Keratinocyte (primary cell): ENCODE measurements around the gene ZNF747.

Source experiments
- EZH2 ChIP-seq: IDR thresholded peaks from one replicate; pipeline ENCODE4 v1.6.1; 2012; ENCODE audit warnings: inconsistent platforms, mild to moderate bottlenecking, low read length, moderate library complexity
- TF ChIP-seq, protein P1 (sequence below), 3 experiments: IDR thresholded peaks in 1 of 3; conservative IDR thresholded peaks in 1 of 3; optimal IDR thresholded peaks in 1 of 3; 2 replicates in 2 of 3; 3 replicates in 1 of 3; pipeline versions ENCODE3 to v1.5.1; 2011; ENCODE audit warnings: low read length in 3 of 3, mild to moderate bottlenecking in 3 of 3, moderate library complexity in 2 of 3, control low read depth in 1 of 3, inconsistent platforms in 1 of 3; ENCODE audit not compliant: insufficient read depth in 2 of 3; ENCODE audit errors: extremely low read depth in 1 of 3

- no peak for TF ChIP-seq EZH2
- TF ChIP-seq, protein P1, sequence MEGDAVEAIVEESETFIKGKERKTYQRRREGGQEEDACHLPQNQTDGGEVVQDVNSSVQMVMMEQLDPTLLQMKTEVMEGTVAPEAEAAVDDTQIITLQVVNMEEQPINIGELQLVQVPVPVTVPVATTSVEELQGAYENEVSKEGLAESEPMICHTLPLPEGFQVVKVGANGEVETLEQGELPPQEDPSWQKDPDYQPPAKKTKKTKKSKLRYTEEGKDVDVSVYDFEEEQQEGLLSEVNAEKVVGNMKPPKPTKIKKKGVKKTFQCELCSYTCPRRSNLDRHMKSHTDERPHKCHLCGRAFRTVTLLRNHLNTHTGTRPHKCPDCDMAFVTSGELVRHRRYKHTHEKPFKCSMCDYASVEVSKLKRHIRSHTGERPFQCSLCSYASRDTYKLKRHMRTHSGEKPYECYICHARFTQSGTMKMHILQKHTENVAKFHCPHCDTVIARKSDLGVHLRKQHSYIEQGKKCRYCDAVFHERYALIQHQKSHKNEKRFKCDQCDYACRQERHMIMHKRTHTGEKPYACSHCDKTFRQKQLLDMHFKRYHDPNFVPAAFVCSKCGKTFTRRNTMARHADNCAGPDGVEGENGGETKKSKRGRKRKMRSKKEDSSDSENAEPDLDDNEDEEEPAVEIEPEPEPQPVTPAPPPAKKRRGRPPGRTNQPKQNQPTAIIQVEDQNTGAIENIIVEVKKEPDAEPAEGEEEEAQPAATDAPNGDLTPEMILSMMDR (optimal IDR thresholded peaks at IDR 0.05 in 1 of 3, IDR thresholded peaks at IDR 0.05 in 1 of 3, conservative IDR thresholded peaks at IDR 0.05 in 1 of 3; ENCODE audit: extremely low read depth in 1 of 3, insufficient read depth in 2 of 3, low read length in 3 of 3) = no peak
These were observed 31.0 kb downstream of the ZNF747 start for GRCh38 chr16:30503403-30504296.
